ENCODE results near the gene LSM3.
A peak's percentile ranks its signal among the peaks of the same experiment; 100 is the strongest.

LSM3 gene

DNA sequence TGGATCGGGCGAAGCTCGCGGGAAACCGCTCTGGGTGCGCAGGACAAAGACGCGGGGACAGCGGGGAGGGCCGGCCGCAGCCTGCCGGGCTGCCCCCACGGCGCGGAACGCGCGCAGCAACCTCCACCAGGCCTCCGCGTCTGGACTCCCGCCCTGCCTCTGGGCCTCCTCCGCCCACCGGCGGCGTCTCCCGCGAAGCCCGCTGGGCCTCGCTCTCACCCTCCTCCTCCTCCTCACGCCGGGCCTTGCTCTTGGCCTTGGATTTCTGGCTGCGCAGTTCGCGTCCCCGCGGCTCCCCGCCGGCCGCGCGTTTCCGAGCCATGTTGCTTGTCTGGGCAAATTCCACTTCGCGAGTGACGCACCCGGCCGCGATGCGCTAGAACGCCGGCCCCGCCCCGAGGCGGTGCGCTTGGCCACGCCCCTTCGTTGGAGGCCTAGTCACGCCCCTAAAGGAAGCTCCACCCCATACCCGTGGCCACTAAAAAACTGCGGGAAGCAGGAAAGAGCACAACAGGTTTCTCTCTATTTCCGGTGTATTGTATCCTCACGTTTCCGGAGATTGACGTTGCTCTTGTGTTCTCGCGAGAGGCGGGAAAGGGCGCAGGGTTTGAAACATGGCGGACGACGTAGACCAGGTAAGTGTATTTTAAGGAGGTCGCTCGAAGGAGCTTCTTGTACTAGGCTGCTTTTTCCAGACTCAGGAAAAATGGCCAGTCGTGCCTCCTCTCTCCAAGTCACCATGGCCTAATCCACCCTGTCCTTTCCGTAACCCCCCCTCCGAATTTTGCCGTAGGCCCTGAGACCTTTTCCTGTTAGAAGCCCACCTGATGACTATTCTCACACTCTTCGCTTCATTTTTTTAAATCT lies at the start of gene LSM3, which contains the start of gene XPC:
LSM3 (plus strand) TSS at position 571 of the 867 bp plus-strand sequence; CDS start at position 615, 44 bp downstream.
XPC (minus strand) TSS at position 355 of the 867 bp plus-strand sequence; CDS start at position 322, 33 bp downstream.
- DNase-seq (ENCODE audit: low read depth): peak; percentile 97

DNA sequence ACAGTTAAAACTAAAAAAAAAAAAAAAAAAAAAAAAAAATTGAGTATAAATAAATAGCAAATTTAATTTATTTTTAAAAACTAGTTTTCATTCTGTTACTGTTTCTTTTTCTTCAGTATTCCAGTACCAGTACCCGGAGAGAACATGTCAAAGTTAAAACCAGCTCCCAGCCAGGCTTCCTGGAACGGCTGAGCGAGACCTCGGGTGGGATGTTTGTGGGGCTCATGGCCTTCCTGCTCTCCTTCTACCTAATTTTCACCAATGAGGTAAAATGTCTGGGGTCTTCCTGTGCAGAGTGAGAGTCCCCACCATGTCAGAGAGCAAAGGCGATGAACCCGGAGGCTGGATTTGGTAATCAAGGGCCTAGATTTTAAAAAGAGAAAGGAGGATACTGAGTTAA lies 49.3 kb upstream of the LSM3 start:
- no peak for DNase-seq (ENCODE audit: low read depth)

DNA sequence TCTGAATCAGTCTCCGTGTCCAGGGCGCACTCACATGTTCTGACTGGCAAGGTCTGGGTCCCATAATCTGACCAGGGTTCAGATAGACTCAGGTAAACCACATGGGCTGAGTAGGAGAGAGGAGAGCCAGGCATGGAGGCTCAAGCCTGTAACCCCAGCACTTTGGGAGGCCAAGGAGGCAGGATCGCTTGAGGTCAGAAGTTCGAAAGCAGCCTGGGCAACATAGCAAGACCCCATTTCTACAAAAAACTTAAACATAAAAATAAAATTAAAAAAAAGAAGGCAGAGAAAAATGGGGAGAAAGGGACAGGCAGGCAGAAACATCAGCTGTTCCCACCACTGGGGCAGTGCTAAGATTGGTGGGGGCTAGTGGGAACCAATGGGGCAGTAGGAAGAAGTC lies 48.4 kb upstream of the LSM3 start:
- no peak for DNase-seq (ENCODE audit: low read depth)

DNA sequence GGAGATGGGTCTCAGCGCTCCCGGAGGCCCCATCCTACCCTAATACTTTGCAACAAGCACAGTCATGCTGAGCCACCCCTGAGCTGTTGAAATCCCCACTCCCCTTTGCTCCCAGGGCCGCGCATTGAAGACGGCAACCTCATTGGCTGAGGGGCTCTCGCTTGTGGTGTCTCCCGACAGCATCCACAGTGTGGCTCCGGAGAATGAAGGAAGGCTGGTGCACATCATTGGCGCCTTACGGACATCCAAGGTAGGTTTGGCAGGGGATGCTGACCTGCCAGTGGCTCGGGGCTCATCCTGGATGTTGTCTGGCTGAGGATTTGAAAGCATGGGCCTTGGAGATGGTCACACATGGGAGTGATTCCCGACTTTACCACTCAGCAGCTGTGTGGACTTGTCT lies 47.9 kb upstream of the LSM3 start:
- DNase-seq (ENCODE audit: low read depth): no peak

DNA sequence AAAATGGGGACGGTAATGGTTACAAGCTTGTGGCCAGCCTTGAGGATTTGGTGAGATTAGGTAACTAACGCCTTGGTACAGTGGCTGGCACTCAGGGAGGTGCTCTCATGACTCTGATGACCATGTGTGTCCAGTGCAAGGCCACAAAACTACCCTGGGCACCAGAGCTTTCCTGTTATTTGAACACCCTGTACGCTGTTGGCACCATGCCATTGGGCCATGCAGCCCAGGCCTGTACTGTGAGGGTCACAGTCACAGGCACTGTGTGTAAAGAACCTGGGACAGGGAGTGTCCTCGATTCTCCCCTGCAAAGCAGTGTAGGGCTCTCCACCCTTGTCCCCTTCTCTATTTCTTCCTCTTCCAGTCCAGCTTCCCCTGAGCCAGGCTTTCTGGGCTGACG lies 47.5 kb upstream of the LSM3 start:
- no peak for DNase-seq (ENCODE audit: low read depth)

DNA sequence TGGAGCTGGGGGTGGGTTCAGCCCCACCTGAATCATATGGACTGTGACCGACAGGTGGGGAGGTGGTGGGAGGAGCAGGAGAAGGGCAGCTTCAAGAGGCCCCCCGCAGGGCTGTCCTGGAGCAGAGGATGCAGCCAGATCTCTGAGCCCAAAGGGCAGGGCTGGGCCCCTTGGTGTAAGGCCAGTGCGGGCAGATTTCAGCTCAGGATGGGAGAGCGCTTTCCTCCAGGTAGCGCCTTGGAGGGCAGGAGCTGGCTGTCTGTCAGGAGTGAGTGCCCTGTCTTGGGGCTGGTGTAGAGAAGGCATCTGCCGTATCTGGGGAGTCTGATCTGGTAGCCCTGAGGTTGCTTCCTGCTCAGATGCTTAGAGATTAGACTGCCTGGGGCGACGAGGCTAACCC lies 46.5 kb upstream of the LSM3 start:
- no peak for DNase-seq (ENCODE audit: low read depth)

DNA sequence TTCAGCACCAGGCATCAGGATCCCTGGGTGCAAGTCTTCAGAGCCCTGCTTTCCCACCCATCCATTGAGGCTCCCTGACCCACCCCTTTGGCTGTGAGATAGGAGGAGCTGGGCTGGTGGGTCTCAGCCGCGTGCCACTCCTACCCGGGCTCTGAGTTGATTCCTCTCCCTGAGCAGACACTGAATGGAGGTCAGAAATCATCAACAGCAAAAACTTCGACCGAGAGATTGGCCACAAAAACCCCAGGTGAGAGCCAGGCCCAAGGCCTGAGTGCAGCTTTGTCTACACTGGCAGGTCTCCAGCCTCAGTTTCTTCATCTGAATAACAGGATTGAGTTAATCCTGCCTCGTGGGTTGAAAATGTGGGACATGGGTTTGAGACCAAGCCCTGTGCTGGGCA lies 45.9 kb upstream of the LSM3 start:
- DNase-seq (ENCODE audit: low read depth): no peak

DNA sequence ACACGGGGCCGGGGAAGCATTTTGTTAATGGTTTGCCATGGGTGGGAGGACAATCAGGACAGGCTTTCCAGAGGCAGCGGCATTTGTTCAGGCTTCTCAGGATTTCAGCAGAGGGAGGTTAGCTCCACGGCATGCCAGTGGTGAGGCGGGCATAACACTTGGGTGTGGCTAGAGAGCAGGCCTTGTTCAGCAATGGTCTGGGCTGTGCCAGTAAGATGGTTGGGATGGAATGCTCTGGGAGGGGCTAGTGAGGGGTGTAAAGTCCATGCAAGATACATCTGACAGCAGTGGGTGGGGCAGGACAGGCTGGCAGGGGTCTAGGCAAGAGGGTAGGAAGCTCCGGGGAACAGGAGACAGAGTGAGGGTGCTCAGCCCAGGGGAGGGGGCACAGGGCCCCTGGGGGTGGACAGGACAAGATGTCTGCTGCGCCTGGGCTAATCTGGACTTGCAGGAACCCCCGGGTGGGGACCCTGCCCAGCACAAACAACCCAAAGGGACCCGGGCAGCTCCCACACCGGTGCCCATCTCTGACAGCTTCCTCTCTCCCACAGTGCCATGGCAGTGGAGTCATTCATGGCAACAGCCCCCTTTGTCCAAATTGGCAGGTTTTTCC lies 45.3 kb upstream of the LSM3 start:
- no peak for DNase-seq (ENCODE audit: low read depth)

DNA sequence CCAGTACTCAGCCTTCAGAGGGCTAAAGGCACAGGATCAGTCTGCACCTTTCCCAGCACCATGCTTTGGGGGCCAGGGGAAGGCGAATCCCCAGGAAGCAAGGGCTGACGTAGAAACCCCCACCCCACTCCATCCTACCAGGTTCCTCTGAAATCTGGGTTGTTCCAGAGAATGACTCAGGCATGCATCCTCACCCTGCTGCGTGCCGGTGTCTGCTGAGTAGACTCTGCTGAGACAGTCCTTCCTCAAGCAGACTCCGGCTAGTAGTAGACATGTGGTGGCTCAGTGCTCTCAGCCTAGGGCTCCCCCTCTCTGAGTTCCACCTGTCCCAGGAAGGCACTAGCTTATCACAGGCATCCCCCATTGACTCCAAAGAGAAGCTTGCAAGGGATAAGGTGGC lies 44.7 kb upstream of the LSM3 start:
- no peak for DNase-seq (ENCODE audit: low read depth)

DNA sequence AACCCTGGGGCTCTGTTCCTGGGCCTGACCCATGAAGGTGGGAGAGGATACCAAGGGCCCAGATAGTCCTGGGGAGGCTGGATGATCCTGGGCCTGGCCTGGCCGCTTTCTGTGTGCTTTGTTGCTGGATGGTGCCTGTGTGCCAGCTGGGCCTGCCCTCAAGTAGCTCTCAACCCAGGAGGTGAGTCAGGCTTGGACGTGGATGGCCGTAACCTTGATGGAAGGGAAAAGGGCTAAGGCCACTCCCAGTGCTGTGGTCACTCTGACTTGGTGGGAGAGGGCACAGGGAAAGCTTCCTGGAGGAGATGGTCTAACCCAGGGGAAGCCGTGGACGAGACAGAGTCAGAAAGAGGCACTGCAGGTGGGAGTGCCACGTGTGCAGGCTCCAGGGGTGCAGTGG lies 44.3 kb upstream of the LSM3 start:
- DNase-seq (ENCODE audit: low read depth): no peak

DNA sequence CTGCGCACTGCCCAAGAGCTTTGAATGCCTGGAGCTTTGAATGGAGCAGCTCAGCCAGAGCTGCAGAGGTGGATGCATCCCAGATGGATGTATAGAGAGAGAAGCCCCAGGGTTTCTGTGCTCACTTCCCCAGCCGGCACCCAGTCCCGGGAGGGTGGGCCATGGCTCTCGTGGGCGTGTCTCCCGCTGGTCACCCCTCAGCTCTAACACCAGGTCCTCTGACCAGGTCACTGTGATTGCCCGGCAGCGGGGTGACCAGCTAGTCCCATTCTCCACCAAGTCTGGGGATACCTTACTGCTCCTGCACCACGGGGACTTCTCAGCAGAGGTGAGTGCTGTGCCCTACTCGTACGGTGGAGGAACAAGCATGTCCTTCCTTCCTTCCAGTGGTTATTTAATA lies 43.0 kb upstream of the LSM3 start:
- no peak for DNase-seq (ENCODE audit: low read depth)

DNA sequence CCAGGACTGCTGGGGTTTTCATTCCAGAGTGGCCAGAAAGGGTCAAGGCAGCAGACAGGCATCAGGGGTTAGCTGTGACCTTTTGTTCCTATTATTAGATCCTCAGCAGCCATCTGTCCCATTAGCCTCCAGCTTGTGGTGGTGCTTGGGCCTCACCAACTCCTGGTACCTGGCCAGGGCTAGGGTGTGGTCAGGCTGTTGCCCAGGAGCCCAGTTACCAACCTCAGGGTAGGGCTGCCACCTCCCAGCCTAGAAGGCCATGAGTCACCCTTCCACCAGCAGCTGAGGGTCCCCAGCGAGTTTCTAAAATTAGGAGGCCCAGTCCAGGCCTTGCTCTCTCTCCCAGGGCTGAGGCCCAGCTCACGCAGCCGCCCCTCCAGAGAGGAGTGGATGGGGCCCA lies 41.6 kb upstream of the LSM3 start:
- DNase-seq (ENCODE audit: low read depth): no peak

DNA sequence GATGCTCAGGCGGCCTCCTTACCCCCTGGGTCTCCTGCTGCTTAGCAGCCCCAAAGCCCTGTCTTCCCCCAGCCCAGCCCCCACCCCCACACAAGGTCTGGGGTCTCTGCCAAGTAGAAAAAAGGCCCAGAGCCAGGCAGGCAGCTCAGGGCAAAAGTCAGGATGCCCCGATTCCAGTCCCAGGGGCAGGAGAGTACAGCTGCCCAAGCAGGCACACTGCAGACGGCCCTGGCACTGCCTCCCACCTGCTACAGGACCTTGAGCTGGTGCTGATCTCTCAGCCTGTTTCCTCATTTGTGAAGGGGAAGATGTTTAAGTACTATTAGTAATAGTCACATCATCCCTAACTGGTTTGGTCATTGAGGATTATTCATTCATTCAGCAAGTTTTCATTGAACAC lies 41.2 kb upstream of the LSM3 start:
- no peak for DNase-seq (ENCODE audit: low read depth)

DNA sequence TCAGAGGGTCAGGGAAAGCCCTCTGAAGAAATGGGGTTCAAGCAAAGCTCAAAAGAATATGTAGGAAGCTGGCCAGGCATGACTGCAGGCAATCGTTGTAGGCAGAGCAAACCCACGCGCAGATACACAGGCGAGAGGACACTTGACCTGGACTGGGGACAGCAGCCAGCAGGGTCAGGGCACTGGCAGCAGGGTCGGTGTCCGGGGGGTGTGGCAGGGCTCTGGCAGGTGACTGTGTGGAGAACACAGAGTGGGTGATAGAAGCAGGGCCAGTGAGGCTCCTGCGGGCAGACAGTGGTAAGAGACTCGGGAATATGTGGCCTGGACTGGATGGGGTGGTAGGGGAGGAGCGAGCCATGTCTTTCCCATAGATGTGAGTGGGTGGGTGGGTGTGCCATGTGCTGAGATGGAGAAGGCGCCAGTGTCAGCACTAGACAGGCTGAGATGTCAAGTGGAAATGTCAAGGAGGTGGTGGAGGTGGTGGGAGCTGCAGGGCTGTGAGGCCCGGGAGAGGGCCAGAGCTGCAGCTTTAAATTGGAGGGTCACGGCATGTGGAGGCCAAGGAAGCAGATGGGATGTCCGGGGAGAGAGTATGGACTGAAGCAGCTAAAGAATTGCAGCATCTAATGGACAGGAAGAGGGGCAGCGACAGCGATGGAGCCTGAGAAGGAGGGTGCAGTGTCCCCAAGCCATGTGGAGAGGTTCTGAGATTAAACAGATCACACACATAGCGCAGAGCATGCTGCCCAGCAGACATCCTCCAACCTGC lies 40.3 kb upstream of the LSM3 start:
- no peak for DNase-seq (ENCODE audit: low read depth)

DNA sequence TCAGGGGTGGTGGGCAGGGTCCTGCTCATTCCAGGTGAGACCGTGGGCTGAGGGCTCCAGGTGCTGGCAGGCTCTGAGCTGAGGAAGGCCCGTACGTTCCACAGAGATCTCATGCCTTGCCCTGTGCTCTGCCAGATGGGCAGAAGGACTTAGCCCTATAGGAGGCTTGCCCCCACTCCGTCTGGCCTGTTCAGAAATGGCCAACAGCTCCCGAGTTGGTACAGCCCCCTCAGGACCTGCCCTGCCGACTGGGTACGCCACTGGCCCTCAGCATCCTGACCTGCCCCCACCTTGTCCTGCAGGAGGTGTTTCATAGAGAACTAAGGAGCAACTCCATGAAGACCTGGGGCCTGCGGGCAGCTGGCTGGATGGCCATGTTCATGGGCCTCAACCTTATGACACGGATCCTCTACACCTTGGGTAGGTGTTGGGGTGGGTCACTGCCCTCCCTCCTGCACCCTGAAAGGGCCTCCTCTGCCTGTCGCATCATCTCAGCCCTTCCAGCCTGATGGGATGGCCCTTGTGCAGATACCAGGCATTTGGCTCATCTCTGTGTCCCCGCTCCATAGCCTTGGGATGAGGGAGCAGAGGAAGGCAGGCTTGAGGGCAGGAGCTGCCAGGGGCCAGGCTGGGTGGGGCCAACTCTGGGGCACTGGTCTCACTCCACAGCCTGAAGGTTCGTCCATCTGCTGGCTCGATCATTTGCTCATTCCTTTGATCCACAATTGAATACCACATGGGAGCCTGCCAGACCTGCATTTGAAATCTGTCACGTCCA lies 39.5 kb upstream of the LSM3 start:
- no peak for DNase-seq (ENCODE audit: low read depth)

DNA sequence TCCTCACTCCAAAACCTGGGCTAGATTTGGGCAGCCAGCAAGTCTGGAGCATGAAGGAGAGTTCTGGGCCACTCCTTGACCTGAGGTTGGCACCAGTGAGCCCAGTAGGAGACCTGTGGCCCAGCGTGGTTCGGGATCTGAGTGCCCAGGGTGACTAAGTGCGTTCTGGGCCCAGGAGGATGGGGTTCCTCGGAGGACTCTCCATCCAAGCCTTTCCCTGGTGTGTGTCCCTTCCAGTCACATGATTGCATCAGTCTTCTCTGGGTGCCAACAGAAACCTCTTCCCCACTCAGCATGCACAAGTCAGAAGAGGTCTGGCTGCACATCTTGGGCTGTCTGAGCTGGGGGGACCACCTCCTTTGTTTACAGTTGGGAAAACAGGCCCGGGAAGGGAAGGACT lies 38.8 kb upstream of the LSM3 start:
- DNase-seq (ENCODE audit: low read depth): no peak

DNA sequence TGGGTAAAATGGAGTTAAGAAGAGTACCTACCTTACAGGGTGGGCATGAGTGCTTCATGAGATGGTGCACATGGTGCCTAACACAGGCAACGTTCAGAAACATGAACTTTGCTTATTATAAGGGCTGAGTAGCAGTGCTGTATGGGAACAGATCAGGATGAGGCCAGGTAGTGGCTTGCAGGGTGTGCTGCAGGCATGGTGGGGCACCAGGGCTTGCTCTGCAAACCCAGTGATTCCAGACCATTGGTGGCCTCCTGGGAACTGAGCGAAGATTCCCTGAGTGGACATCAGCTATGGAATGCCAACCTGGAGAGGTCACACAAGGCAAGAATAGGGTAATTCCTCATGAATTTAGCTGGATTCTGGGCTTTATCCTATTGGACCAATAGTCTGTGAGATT lies 37.9 kb upstream of the LSM3 start:
- DNase-seq (ENCODE audit: low read depth): no peak

DNA sequence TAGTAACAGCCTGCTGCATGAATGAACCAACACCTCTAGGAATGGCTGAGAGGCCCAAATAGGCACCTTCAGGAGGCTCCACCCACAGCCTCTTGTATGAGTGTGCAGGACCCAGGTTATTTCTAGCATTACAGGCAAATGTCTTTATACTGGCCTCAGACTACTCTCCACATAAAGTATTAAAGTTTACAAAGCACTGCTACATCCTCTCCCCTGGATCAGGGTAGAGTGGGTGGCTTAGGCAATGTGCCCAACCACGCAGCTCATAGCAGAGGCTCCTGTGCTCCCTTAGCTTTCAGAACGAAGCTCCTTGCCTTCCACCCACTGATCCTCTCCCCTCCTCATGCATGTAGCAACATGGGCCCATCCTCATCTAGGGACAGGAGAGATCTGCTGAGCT lies 37.5 kb upstream of the LSM3 start:
- no peak for DNase-seq (ENCODE audit: low read depth)

DNA sequence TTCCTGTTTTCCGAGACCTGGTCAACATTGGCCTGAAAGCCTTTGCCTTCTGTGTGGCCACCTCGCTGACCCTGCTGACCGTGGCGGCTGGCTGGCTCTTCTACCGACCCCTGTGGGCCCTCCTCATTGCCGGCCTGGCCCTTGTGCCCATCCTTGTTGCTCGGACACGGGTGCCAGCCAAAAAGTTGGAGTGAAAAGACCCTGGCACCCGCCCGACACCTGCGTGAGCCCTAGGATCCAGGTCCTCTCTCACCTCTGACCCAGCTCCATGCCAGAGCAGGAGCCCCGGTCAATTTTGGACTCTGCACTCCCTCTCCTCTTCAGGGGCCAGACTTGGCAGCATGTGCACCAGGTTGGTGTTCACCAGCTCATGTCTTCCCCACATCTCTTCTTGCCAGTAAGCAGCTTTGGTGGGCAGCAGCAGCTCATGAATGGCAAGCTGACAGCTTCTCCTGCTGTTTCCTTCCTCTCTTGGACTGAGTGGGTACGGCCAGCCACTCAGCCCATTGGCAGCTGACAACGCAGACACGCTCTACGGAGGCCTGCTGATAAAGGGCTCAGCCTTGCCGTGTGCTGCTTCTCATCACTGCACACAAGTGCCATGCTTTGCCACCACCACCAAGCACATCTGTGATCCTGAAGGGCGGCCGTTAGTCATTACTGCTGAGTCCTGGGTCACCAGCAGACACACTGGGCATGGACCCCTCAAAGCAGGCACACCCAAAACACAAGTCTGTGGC lies 36.8 kb upstream of the LSM3 start:
- no peak for DNase-seq (ENCODE audit: low read depth)

DNA sequence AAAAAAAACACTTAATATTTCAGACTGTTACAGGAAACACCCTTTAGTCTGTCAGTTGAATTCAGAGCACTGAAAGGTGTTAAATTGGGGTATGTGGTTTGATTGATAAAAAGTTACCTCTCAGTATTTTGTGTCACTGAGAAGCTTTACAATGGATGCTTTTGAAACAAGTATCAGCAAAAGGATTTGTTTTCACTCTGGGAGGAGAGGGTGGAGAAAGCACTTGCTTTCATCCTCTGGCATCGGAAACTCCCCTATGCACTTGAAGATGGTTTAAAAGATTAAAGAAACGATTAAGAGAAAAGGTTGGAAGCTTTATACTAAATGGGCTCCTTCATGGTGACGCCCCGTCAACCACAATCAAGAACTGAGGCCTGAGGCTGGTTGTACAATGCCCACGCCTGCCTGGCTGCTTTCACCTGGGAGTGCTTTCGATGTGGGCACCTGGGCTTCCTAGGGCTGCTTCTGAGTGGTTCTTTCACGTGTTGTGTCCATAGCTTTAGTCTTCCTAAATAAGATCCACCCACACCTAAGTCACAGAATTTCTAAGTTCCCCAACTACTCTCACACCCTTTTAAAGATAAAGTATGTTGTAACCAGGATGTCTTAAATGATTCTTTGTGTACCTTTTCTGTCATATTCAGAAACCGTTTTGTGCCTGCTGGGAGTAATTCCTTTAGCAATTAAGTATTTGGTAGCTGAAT lies 35.9 kb upstream of the LSM3 start:
- DNase-seq (ENCODE audit: low read depth): no peak

Measured in non-pigmented ciliary epithelial cell (primary cell).